BLaER1 treated with 17β-estradiol and CSF1 and Interleukin-3, amounts not matched to agents 10 nM and 100 nM (cell line): ENCODE data around the gene EMILIN2.

ENCODE experiments used
- H3K27ac ChIP-seq, 11 experiments: shearing (Covaris generic); formaldehyde crosslinking; 2 replicates each; pipeline ENCODE4 v1.8.1; 2022
- H3K27me3 ChIP-seq, 11 experiments: shearing (Covaris generic); formaldehyde crosslinking; 2 replicates each; pipeline ENCODE4 v1.8.1; 2022
- H3K36me3 ChIP-seq, 11 experiments: shearing (Covaris generic); formaldehyde crosslinking; 2 replicates each; pipeline ENCODE4 v1.8.1; 2022
- H3K4me1 ChIP-seq, 10 experiments: shearing (Covaris generic); formaldehyde crosslinking; 2 replicates each; pipeline ENCODE4 v1.8.1; 2022
- H3K4me2 ChIP-seq, 11 experiments: shearing (Covaris generic); formaldehyde crosslinking; 2 replicates each; pipeline ENCODE4 v1.8.1; 2022
- H3K4me3 ChIP-seq, 10 experiments: shearing (Covaris generic); formaldehyde crosslinking; 2 replicates each; pipeline ENCODE4 v1.8.1; 2022
- H3K9ac ChIP-seq, 11 experiments: shearing (Covaris generic); formaldehyde crosslinking; 2 replicates each; pipeline ENCODE4 v1.8.1; 2022
- H3K9me3 ChIP-seq, 11 experiments: shearing (Covaris generic); formaldehyde crosslinking; replicated peaks in 1 of 11; 2 replicates each; pipeline ENCODE4 v1.8.1; 2022
- H4K20me1 ChIP-seq, 11 experiments: shearing (Covaris generic); formaldehyde crosslinking; 2 replicates each; pipeline ENCODE4 v1.8.1; 2022
- Cebpa-rat ChIP-seq, 11 experiments: shearing (Covaris generic); IDR thresholded peaks; 2 replicates each; pipeline ENCODE4 v1.8.1; 2022

The EMILIN2 gene

DNA sequence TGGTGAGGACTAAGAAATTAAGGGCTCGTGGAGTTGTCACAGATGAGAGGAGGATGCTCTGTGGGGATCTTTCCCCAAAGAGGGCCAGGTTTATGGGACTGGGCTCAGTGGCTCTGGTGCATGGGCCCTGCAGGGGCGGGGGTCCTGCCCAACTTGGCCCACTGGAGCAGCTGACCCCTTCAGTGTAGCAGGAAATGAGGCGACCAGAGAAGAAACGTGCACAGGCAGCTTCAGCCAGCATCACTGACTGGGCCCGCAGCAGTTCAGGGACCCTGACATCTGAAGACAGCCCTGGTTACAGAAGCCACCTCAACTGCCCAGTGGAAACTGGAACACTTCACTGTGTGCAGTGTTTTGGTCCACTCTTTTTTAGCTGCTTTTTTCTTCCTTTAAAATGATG, 72.8 kb downstream of the EMILIN2 start:
- Histone ChIP-seq H4K20me1 (peaks cover 0 to 99% (median 7%) of the 10 kb centered on the region in 11 experiments; a peak in 14 of 22 replicates), H3K27ac (peak overlapping the region in 2 of 11 experiments; percentile 27 to 74; a peak in 7 of 22 replicates), H3K9ac (peak overlapping the region in 1 of 11 experiments; percentile 19; a peak in 2 of 22 replicates), H3K4me2 (peak overlapping the region in 8 of 11 experiments; percentile 72 to 88 (median 83); a peak in 14 of 22 replicates), H3K4me3 (no peak overlapping the region), H3K4me1 (peaks cover 37 to 71% (median 62%) of the 10 kb centered on the region in 10 experiments), H3K9me3 (no peaks in the 10 kb centered on the region), H3K27me3 (no peaks in the 10 kb centered on the region), H3K36me3 (peaks cover 69 to 100% (median 89%) of the 10 kb centered on the region in 11 experiments)
- TF ChIP-seq Cebpa-rat (IDR thresholded peaks at IDR 0.05), result no peak

GRCh38 chr18:2920027-2920426, 73.2 kb downstream of the EMILIN2 start:
- Histone ChIP-seq H3K9me3 (no peaks in the 10 kb centered on the region), H3K4me3 (no peak overlapping the region), H3K9ac (peak overlapping the region in 2 of 11 experiments; percentile 2 to 19; a peak in 4 of 22 replicates), H3K27ac (peak overlapping the region in 3 of 11 experiments; percentile 25 to 74 (median 27); a peak in 8 of 22 replicates), H3K4me2 (peak overlapping the region in 7 of 11 experiments; percentile 76 to 88 (median 83); a peak in 12 of 22 replicates), H3K36me3 (peaks cover 73 to 100% (median 90%) of the 10 kb centered on the region in 11 experiments), H3K4me1 (peaks cover 33 to 67% (median 57%) of the 10 kb centered on the region in 10 experiments), H4K20me1 (peaks cover 0 to 99% (median 3%) of the 10 kb centered on the region in 11 experiments; a peak in 12 of 22 replicates), H3K27me3 (no peaks in the 10 kb centered on the region)
- TF ChIP-seq Cebpa-rat (IDR thresholded peaks at IDR 0.05), result no peak

DNA sequence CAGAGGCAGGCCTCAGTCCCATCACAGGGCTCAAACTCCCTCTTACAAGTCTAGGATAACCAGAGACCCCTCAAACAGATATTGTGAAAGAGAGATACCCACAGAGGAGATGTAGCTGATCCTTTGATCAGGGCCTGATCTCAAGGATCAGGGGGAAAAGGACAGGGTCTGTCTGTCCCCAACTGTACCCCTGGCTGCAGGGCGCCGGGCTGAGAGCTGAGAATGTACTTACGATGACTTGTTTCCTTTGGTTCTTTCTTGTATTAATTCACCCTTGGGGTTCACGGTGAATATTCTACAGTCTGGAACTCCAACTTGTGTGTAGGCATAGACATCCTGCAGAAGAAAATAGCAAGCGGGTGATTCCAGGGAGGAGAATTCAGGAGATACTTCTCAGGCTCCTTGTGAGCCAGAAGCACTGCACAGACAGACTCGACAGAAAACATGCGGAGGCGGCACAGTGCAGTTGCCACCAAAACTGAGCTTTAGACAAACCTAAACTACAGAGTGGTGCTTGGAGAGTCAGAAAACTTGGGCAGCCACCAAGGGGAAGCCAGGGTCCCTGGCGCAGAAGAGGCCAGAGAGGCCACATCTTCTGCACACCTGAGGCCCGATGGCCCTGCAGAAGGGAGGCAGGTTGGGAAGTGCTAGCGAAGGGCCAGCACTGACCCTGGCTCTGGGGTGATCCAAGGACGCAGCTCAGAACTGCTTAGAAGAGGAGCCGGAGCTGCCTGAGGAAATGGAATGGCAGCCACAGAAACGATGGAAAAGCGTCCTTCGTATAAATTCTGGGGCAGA, 73.9 kb downstream of the EMILIN2 start:
- no peak overlapping the region; a peak in 3 of 22 replicates for H3K9ac ChIP-seq
- peaks cover 0 to 99% (median 0%) of the 10 kb centered on the region in 11 experiments; a peak in 9 of 22 replicates for H4K20me1 ChIP-seq
- no peaks in the 10 kb centered on the region for H3K9me3 ChIP-seq
- no peak overlapping the region for H3K27ac ChIP-seq
- H3K27me3 ChIP-seq, result no peaks in the 10 kb centered on the region
- H3K4me2 ChIP-seq, result peak overlapping the region in 5 of 11 experiments; percentile 83 to 85 (median 83); a peak in 5 of 22 replicates
- H3K4me1 ChIP-seq, result peaks cover 26 to 60% (median 50%) of the 10 kb centered on the region in 10 experiments
- no peak overlapping the region for H3K4me3 ChIP-seq
- TF ChIP-seq Cebpa-rat (IDR thresholded peaks at IDR 0.05), result no peak
- H3K36me3 ChIP-seq, result peaks cover 80 to 100% (median 92%) of the 10 kb centered on the region in 11 experiments

DNA sequence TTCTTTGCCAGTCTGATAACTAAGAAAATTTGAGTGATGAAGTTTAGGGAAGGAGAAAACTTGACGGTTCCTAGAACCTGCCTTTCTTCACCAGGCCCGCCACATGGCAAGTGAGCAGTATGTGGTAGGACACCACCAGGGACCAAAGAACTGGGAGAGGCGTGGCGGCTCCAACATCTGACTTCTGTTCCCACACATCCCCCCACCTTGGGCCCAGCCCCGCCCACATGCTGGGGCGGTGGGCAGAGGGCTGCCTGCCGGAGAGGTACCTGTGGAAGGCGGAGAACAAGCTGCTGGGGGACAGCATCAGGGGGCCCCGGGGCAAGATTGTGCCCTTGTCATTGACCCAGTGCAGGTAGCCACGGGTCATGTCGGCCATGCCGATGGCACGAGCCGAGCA, 75.0 kb downstream of the EMILIN2 start:
- Histone ChIP-seq H4K20me1 (peaks cover 0 to 99% (median 0%) of the 10 kb centered on the region in 11 experiments; a peak in 9 of 22 replicates), H3K27me3 (no peaks in the 10 kb centered on the region), H3K4me3 (no peak overlapping the region), H3K4me2 (no peak overlapping the region), H3K9ac (no peak overlapping the region), H3K9me3 (no peaks in the 10 kb centered on the region), H3K36me3 (peaks cover 83 to 100% (median 92%) of the 10 kb centered on the region in 11 experiments), H3K4me1 (peaks cover 15 to 49% (median 40%) of the 10 kb centered on the region in 10 experiments), H3K27ac (no peak overlapping the region)
- TF ChIP-seq Cebpa-rat (IDR thresholded peaks at IDR 0.05), result no peak

DNA sequence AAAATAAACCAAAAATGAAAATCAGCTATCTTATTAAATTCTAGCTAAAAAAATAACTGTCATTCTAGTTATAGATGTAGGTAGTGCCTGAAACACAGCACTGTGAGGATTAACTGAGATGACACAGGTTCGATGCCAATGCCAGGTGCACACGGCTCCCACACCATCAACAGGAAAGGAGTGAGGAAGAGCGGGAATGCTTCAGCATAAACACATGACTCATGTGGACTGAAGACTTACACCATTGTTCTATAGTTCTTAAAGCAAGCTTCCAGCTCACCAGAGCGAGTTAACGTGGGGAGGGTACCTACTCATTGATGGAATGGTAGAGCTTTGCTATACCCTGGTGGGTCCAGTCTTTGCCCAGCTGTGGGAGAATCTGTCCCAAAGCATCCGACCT, 76.7 kb downstream of the EMILIN2 start:
- no peak for TF ChIP-seq Cebpa-rat (IDR thresholded peaks at IDR 0.05)
- Histone ChIP-seq H4K20me1 (peaks cover 0 to 91% (median 0%) of the 10 kb centered on the region in 11 experiments; a peak in 6 of 22 replicates), H3K36me3 (peaks cover 98 to 100% (median 100%) of the 10 kb centered on the region in 11 experiments), H3K4me3 (no peak overlapping the region), H3K27me3 (no peaks in the 10 kb centered on the region), H3K4me1 (peaks cover 0 to 33% (median 23%) of the 10 kb centered on the region in 10 experiments; a peak in 16 of 20 replicates), H3K9ac (no peak overlapping the region), H3K27ac (no peak overlapping the region), H3K4me2 (no peak overlapping the region), H3K9me3 (no peaks in the 10 kb centered on the region)

- H3K9me3 ChIP-seq, result no peaks in the 10 kb centered on the region
- H4K20me1 ChIP-seq, result peaks cover 0 to 76% (median 0%) of the 10 kb centered on the region in 11 experiments; a peak in 5 of 22 replicates
- no peak overlapping the region for H3K4me2 ChIP-seq
- peaks cover 0 to 18% (median 9%) of the 10 kb centered on the region in 10 experiments; a peak in 15 of 20 replicates for H3K4me1 ChIP-seq
- TF ChIP-seq Cebpa-rat (IDR thresholded peaks at IDR 0.05), result no peak
- H3K4me3 ChIP-seq, result no peak overlapping the region
- no peak overlapping the region for H3K27ac ChIP-seq
- no peaks in the 10 kb centered on the region for H3K27me3 ChIP-seq
- peaks cover 99 to 100% (median 100%) of the 10 kb centered on the region in 11 experiments for H3K36me3 ChIP-seq
- H3K9ac ChIP-seq, result no peak overlapping the region
These were observed 78.1 kb downstream of the EMILIN2 start for GRCh38 chr18:2924920-2925319.

GRCh38 chr18:2926528-2926927, 79.7 kb downstream of the EMILIN2 start:
- Histone ChIP-seq H3K4me2 (no peak overlapping the region), H3K27me3 (no peaks in the 10 kb centered on the region), H3K4me3 (no peak overlapping the region), H3K36me3 (peaks cover 99 to 100% (median 100%) of the 10 kb centered on the region in 11 experiments), H3K9ac (no peak overlapping the region; a peak in 1 of 22 replicates), H4K20me1 (peaks cover 0 to 60% (median 0%) of the 10 kb centered on the region in 11 experiments; a peak in 5 of 22 replicates), H3K27ac (no peak overlapping the region), H3K9me3 (no peaks in the 10 kb centered on the region), H3K4me1 (peaks cover 0 to 2% (median 0%) of the 10 kb centered on the region in 10 experiments; a peak in 1 of 20 replicates)
- no peak for TF ChIP-seq Cebpa-rat (IDR thresholded peaks at IDR 0.05)

DNA sequence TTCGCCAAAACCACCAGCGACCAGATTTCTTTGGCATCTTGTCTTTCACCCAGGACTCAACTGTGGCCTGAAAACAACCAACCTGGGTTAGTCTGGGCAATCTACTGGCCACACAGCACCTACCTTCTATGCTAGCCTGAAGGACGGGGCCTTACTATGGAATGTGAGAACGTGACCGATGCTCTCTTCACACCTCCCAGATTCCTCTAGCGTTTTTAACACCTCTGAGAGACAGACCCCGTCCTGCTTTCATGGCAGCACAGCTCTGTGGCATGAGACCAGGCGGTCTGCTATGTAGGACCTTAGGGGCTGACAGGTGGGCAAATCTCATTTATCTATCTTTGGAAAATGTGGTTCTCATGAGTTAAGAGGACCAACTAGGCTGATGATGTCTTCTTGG, 80.9 kb downstream of the EMILIN2 start:
- peaks cover 92 to 100% (median 98%) of the 10 kb centered on the region in 11 experiments for H3K36me3 ChIP-seq

More for the DNA sequence above, 80.9 kb downstream of the EMILIN2 start:
- Histone ChIP-seq H3K4me1 (peaks cover 0 to 5% (median 5%) of the 10 kb centered on the region in 10 experiments; a peak in 14 of 20 replicates), H4K20me1 (peaks cover 0 to 53% (median 0%) of the 10 kb centered on the region in 11 experiments; a peak in 5 of 22 replicates), H3K27me3 (no peaks in the 10 kb centered on the region), H3K27ac (no peak overlapping the region), H3K4me3 (no peak overlapping the region), H3K4me2 (no peak overlapping the region), H3K9ac (no peak overlapping the region), H3K9me3 (no peaks in the 10 kb centered on the region)
- TF ChIP-seq Cebpa-rat (IDR thresholded peaks at IDR 0.05), result no peak
